ENCODE data around the gene MRTO4.

DNA sequence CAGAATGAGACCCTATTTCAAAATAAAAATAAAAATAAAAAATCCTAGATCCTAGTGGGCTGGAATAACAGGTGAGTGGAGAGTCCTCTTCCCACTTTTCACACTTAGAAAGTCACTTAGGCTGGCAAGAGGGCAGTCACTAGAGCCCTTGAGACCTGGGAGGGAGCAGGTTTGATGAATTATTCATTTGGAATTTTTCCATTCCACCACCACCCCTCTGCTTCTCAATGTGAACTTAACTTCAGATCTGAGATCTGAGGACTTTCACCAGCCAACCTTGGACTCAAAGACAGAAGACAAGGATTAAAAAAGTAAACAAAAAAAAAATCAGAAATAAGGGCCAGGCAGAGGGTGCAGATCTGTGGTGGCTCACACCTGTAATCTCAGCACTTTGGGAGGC is 20.5 kb downstream of the MRTO4 start:
- TF ChIP-seq, protein P1, sequence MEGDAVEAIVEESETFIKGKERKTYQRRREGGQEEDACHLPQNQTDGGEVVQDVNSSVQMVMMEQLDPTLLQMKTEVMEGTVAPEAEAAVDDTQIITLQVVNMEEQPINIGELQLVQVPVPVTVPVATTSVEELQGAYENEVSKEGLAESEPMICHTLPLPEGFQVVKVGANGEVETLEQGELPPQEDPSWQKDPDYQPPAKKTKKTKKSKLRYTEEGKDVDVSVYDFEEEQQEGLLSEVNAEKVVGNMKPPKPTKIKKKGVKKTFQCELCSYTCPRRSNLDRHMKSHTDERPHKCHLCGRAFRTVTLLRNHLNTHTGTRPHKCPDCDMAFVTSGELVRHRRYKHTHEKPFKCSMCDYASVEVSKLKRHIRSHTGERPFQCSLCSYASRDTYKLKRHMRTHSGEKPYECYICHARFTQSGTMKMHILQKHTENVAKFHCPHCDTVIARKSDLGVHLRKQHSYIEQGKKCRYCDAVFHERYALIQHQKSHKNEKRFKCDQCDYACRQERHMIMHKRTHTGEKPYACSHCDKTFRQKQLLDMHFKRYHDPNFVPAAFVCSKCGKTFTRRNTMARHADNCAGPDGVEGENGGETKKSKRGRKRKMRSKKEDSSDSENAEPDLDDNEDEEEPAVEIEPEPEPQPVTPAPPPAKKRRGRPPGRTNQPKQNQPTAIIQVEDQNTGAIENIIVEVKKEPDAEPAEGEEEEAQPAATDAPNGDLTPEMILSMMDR (IDR thresholded peaks at IDR 0.05; ENCODE audit: low read length) = no peak
- no peak for TF ChIP-seq EZH2 (optimal IDR thresholded peaks at IDR 0.05; ENCODE audit: low read depth, low read length)
- no peak for TF ChIP-seq EZH2phosphoT487 (IDR thresholded peaks at IDR 0.05; ENCODE audit: low read length)

Measured in MM.1S (cell line).